PC-3 (cell line): ENCODE measurements around the gene CD2. TPM values are rescaled to one million over a fixed set of nuclear protein-coding genes. Genes with fewer than 3 reads are reported as not detected.

Experiments used
- ATAC-seq: fragments of 200-7000 bp; cut with Tn5 transposase; 2 replicates; pipeline ENCODE4 v1.9.1; 2020; ENCODE audit warnings: mild to moderate bottlenecking, moderate library complexity
- BruUV-seq: library from RNA; stranded (reverse); fragments of 400-500 nt; replicated peaks from 2 replicates; lab custom pipeline; 2021; lab: Mats Ljungman, UMichigan
- CTCF ChIA-PET: fragments of 300-600 bp; sonication (Branson Sonifier 250); formaldehyde crosslinking; loops from one replicate; lab custom pipeline; 2022; ENCODE audit warnings: antibody characterized with exemption; lab: Charles Lee
- POLR2A ChIA-PET: fragments of 300-600 bp; sonication (Branson Sonifier 250); formaldehyde crosslinking; loops from one replicate; lab custom pipeline; 2022; ENCODE audit warnings: antibody characterized with exemption; ENCODE audit not compliant: unreplicated experiment; lab: Charles Lee
- DNase-seq: peaks from one replicate; pipeline ENCODE4 v3.0.0-alpha.2; 2015
- H2AFZ ChIP-seq: fragments of 300-600 bp; sonication (generic); 2 replicates; pipeline ENCODE4 v1.6.0; 2016; ENCODE audit warnings: antibody characterized with exemption, low read length
- H3F3A ChIP-seq: fragments of 300-600 bp; sonication (generic); one replicate; pipeline ENCODE4 v1.6.0; 2017; ENCODE audit warnings: antibody characterized with exemption, low read length, control low read depth, mild to moderate bottlenecking; ENCODE audit not compliant: unreplicated experiment
- H3K27ac ChIP-seq: fragments of 300-600 bp; sonication (generic); 2 replicates; pipeline ENCODE4 v1.5.1; 2016; ENCODE audit warnings: mild to moderate bottlenecking, low read length
- H3K27me3 ChIP-seq: fragments of 300-600 bp; sonication (generic); 2 replicates; pipeline ENCODE4 v1.6.1; 2016; ENCODE audit warnings: low read length, mixed read lengths
- H3K36me3 ChIP-seq: fragments of 300-600 bp; sonication (generic); 2 replicates; pipeline ENCODE4 v1.6.1; 2016; ENCODE audit warnings: low read depth, mixed run types, low read length, mixed read lengths
- H3K4me1 ChIP-seq: fragments of 300-600 bp; sonication (generic); 2 replicates; pipeline ENCODE4 v1.5.1; 2016; ENCODE audit warnings: low read length; ENCODE audit not compliant: insufficient read depth
- H3K4me2 ChIP-seq: fragments of 300-600 bp; sonication (generic); 2 replicates; pipeline ENCODE4 v1.6.0; 2016; ENCODE audit warnings: low read length
- H3K4me3 ChIP-seq: fragments of 300-600 bp; sonication (generic); 2 replicates; pipeline ENCODE4 v1.5.1; 2016; ENCODE audit warnings: mild to moderate bottlenecking, low read length, mixed read lengths
- H3K79me2 ChIP-seq: fragments of 300-600 bp; sonication (generic); 2 replicates; pipeline ENCODE4 v1.6.1; 2017; ENCODE audit warnings: low read length, mixed read lengths
- H3K9ac ChIP-seq: fragments of 300-600 bp; sonication (generic); 2 replicates; pipeline ENCODE4 v1.6.0; 2016; ENCODE audit warnings: mild to moderate bottlenecking, low read length
- H3K9me2 ChIP-seq: fragments of 300-600 bp; sonication (generic); replicated peaks from 2 replicates; pipeline ENCODE4 v1.6.1; 2016; ENCODE audit warnings: mixed run types, low read length, mixed read lengths
- H3K9me3 ChIP-seq: fragments of 300-600 bp; sonication (generic); 2 replicates; pipeline ENCODE4 v1.6.1; 2016; ENCODE audit warnings: low read length, mixed read lengths
- H4K20me1 ChIP-seq: fragments of 300-600 bp; sonication (generic); 2 replicates; pipeline ENCODE4 v1.6.1; 2016; ENCODE audit warnings: low read length, mixed read lengths
- CTCF ChIP-seq: fragments of 300-600 bp; sonication (generic); conservative IDR thresholded peaks from 2 replicates; pipeline ENCODE4 v1.5.1; 2017; ENCODE audit warnings: antibody characterized with exemption, low read depth, mild to moderate bottlenecking, low read length
- EZH2 ChIP-seq: fragments of 300-600 bp; sonication (generic); IDR thresholded peaks from one replicate; pipeline ENCODE4 v1.6.1; 2017; ENCODE audit warnings: antibody characterized with exemption, mild to moderate bottlenecking, low read length; ENCODE audit not compliant: unreplicated experiment
- EZH2phosphoT487 ChIP-seq: fragments of 300-600 bp; sonication (generic); IDR thresholded peaks from 2 replicates; pipeline ENCODE4 v1.6.1; 2018; ENCODE audit warnings: mild to moderate bottlenecking, antibody characterized with exemption, low read length, borderline replicate concordance
- intact Hi-C: fragments of 100-400 bp; cut with micrococcal nuclease; formaldehyde crosslinking; loops from 2 replicates; pipeline ENCODE4 v1.9.0; 2023
- total RNA-seq: library from RNA; depleted of rRNA; stranded (reverse); fragments of >200 nt; gene quantifications from 2 replicates; pipeline ENCODE4 v1.2.3, GENCODE V29; 2014

The CD2 gene
- total RNA-seq, 1 experiment from 2014 or later: not detected

- Histone ChIP-seq H3K4me1 (no peaks in the 10 kb centered on the region), H3K27me3 (no peaks in the 10 kb centered on the region), H2AFZ (no peak overlapping the region), H3K9me2 (no peaks in the 10 kb centered on the region), H3K9me3 (peaks cover 12% of the 10 kb centered on the region; the same call in 1 of the 2 replicates), H3K79me2 (no peaks in the 10 kb centered on the region), H3K36me3 (no peaks in the 10 kb centered on the region), H3K27ac (no peak overlapping the region), H4K20me1 (no peaks in the 10 kb centered on the region), H3K9ac (no peak overlapping the region), H3K4me3 (no peak overlapping the region), H3K4me2 (no peak overlapping the region), H3F3A (no peaks in the 10 kb centered on the region)
- ChIA-PET POLR2A (no interaction called here), CTCF (no interaction called here)
- no TSS peak for BruUV-seq
- no peak for TF ChIP-seq CTCF
- TF ChIP-seq EZH2phosphoT487: no peak
- no peak for TF ChIP-seq EZH2
- intact Hi-C loops: no loop called here
- DNase-seq: no peak
- ATAC-seq: no peak
Measured at GRCh38 chr1:116740746-116741145, 13.5 kb upstream of the CD2 start.

GRCh38 chr1:116741836-116742565, 12.2 kb upstream of the CD2 start:
- Histone ChIP-seq H3K9ac (no peak overlapping the region), H3F3A (no peaks in the 10 kb centered on the region), H3K27ac (no peak overlapping the region), H3K4me1 (no peaks in the 10 kb centered on the region), H3K9me3 (peaks cover 12% of the 10 kb centered on the region; the same call in 1 of the 2 replicates), H3K9me2 (no peaks in the 10 kb centered on the region), H2AFZ (no peak overlapping the region), H3K79me2 (no peaks in the 10 kb centered on the region), H3K4me2 (no peak overlapping the region), H3K27me3 (no peaks in the 10 kb centered on the region), H3K36me3 (no peaks in the 10 kb centered on the region), H3K4me3 (no peak overlapping the region), H4K20me1 (no peaks in the 10 kb centered on the region)
- TF ChIP-seq CTCF: no peak
- no peak for TF ChIP-seq EZH2phosphoT487
- TF ChIP-seq EZH2: no peak
- intact Hi-C loops: no loop called here
- BruUV-seq: no TSS peak
- POLR2A ChIA-PET: no interaction called here
- ATAC-seq: no peak
- no peak for DNase-seq
- CTCF ChIA-PET: no interaction called here

GRCh38 chr1:116743535-116743934, 10.7 kb upstream of the CD2 start:
- H3K4me3 ChIP-seq: no peak overlapping the region
- H2AFZ ChIP-seq: no peak overlapping the region
- DNase-seq: no peak
- TF ChIP-seq CTCF: no peak
- TF ChIP-seq EZH2phosphoT487: no peak
- ATAC-seq: no peak
- CTCF ChIA-PET: no interaction called here
- H3K4me2 ChIP-seq: no peak overlapping the region
- H3K9me2 ChIP-seq: no peaks in the 10 kb centered on the region
- H4K20me1 ChIP-seq: no peaks in the 10 kb centered on the region
- no peaks in the 10 kb centered on the region for H3K4me1 ChIP-seq
- POLR2A ChIA-PET: no interaction called here
- intact Hi-C loops: no loop called here
- BruUV-seq: no TSS peak
- no peaks in the 10 kb centered on the region for H3K36me3 ChIP-seq
- H3K27me3 ChIP-seq: no peaks in the 10 kb centered on the region
- no peaks in the 10 kb centered on the region for H3F3A ChIP-seq
- H3K79me2 ChIP-seq: no peaks in the 10 kb centered on the region
- no peak overlapping the region for H3K9ac ChIP-seq
- peaks cover 23% of the 10 kb centered on the region for H3K9me3 ChIP-seq
- no peak overlapping the region for H3K27ac ChIP-seq
